CD4-positive, alpha-beta T cell treated with Interferon alpha-2 for 1 hour (primary cell): ENCODE results near the gene RELA.

Experiments
- DNase-seq, 2 donors: peaks; one replicate each; pipeline ENCODE4 v3.0.0-alpha.2; 2020 to 2022

The RELA gene

GRCh38 chr11:65611028-65611757, 51.5 kb downstream of the RELA start:
- DNase-seq = peak in 1 of 2 donors; percentile 50

DNA sequence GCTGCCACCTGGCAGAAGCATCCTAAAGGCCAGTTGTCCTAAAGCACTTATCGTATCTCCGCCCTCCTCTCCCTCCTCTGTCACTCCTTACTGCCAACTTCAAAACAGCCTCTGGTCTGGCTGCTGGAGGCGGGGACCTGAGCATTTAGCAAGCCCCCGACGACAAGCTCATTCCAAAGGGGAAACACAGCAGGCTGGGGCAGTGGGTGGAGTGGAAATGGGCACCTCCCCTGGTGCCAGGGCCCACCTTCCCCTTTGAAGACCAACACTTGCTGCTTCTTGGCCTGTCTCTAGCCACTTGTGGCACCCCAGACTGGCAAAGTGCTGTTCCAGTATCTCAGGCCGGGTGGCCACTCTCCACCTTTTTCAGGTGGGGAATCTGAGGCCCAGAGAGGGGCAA, 52.3 kb downstream of the RELA start:
- no peak for DNase-seq

GRCh38 chr11:65609665-65610064, 53.1 kb downstream of the RELA start:
- no peak for DNase-seq

GRCh38 chr11:65609229-65609628, 53.5 kb downstream of the RELA start:
- no peak for DNase-seq

- no peak for DNase-seq
These were observed 54.9 kb downstream of the RELA start for GRCh38 chr11:65607614-65608426.

- peak in 1 of 2 donors; percentile 28 for DNase-seq
These were observed 55.7 kb downstream of the RELA start for GRCh38 chr11:65606876-65607613.

DNA sequence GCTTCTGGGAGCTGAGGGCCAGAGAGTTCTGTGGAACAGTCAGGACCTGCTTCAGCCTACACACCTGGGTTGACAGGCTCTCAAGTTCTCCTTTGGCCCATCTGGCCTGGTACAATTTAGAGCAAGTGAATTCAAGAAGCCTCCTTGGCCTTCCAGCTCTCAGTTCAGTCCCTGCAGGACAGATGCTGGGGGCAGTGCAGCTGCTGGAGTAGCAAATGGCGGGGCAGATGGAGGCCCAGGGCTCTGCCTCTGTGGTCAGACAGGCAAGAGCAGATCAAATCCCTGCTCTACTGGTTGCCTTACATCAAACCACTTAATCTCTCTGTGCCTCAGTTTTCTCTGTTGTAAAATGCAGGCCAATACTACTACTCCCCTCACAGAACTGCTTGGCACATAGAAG, 58.5 kb downstream of the RELA start:
- no peak for DNase-seq
